ENCODE measurements around the gene NTN4. TPM values are rescaled to one million over a fixed set of nuclear protein-coding genes. Genes with fewer than 3 reads are reported as not detected.

Gene NTN4
- total and polyA plus RNA-seq, 4 donors = 3.2 to 30.5 (median 15.0) TPM

- Histone ChIP-seq H3K36me3 (ENCODE audit: control insufficient read depth in 4 of 4, insufficient read depth in 3 of 4, low read depth in 1 of 4, low read length in 3 of 4) (no peaks in the 10 kb centered on the region), H3K9me3 (ENCODE audit: control insufficient read depth in 4 of 4, low read length in 3 of 4) (no peaks in the 10 kb centered on the region), H3K9ac (ENCODE audit: low read depth in 1 of 2, low read length in 2 of 2) (no peak overlapping the region), H3K27me3 (ENCODE audit: control insufficient read depth in 4 of 4, insufficient read depth in 4 of 4, low read length in 3 of 4) (no peaks in the 10 kb centered on the region), H3K4me3 (ENCODE audit: low read depth in 1 of 3, low read length in 3 of 3) (no peak overlapping the region), H3K27ac (ENCODE audit: low read depth in 1 of 2, low read length in 2 of 2) (no peak overlapping the region), H3K4me1 (ENCODE audit: control insufficient read depth in 4 of 4, insufficient read depth in 4 of 4, low read length in 3 of 4) (peaks cover 0 to 6% (median 0%) of the 10 kb centered on the region in 4 donors)
- no peak for TF ChIP-seq REST (IDR thresholded peaks at IDR 0.05)
- TF ChIP-seq, protein P1, sequence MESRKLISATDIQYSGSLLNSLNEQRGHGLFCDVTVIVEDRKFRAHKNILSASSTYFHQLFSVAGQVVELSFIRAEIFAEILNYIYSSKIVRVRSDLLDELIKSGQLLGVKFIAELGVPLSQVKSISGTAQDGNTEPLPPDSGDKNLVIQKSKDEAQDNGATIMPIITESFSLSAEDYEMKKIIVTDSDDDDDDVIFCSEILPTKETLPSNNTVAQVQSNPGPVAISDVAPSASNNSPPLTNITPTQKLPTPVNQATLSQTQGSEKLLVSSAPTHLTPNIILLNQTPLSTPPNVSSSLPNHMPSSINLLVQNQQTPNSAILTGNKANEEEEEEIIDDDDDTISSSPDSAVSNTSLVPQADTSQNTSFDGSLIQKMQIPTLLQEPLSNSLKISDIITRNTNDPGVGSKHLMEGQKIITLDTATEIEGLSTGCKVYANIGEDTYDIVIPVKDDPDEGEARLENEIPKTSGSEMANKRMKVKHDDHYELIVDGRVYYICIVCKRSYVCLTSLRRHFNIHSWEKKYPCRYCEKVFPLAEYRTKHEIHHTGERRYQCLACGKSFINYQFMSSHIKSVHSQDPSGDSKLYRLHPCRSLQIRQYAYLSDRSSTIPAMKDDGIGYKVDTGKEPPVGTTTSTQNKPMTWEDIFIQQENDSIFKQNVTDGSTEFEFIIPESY (IDR thresholded peaks at IDR 0.05) = no peak
- TF ChIP-seq RAD21 (IDR thresholded peaks at IDR 0.05) = no peak
- no peak for TF ChIP-seq RXRA (IDR thresholded peaks at IDR 0.05)
- TF ChIP-seq HNF4G (IDR thresholded peaks at IDR 0.05) = no peak
- no peak for TF ChIP-seq GABPA (IDR thresholded peaks at IDR 0.05 in 1 of 2, conservative IDR thresholded peaks at IDR 0.05 in 1 of 2)
- TF ChIP-seq YY1 (IDR thresholded peaks at IDR 0.05) = no peak
- no peak for TF ChIP-seq EGR1 (IDR thresholded peaks at IDR 0.05; ENCODE audit: low read depth in 2 of 2)
- DNase-seq (ENCODE audit: low spot score) = no peak
- WGBS = 99% methylated on average over 3 of the region's 3 CpGs
These were observed 31.5 kb downstream of the NTN4 start for GRCh38 chr12:95759039-95759438.

- no peaks in the 10 kb centered on the region for H3K4me1 ChIP-seq (ENCODE audit: control insufficient read depth in 4 of 4, insufficient read depth in 4 of 4, low read length in 3 of 4)
- DNase-seq (ENCODE audit: low spot score) = no peak
- no peak overlapping the region for H3K4me3 ChIP-seq (ENCODE audit: low read depth in 1 of 3, low read length in 3 of 3)
- no peaks in the 10 kb centered on the region for H3K36me3 ChIP-seq (ENCODE audit: control insufficient read depth in 4 of 4, insufficient read depth in 3 of 4, low read depth in 1 of 4, low read length in 3 of 4)
- TF ChIP-seq RAD21 (IDR thresholded peaks at IDR 0.05) (no peak), TAF1 (conservative IDR thresholded peaks at IDR 0.05) (no peak), GABPA (IDR thresholded peaks at IDR 0.05 in 1 of 2, conservative IDR thresholded peaks at IDR 0.05 in 1 of 2) (no peak), HNF4G (IDR thresholded peaks at IDR 0.05) (no peak), CTCF (IDR thresholded peaks at IDR 0.05; ENCODE audit: low read depth, low read length, missing input control) (no peak), YY1 (IDR thresholded peaks at IDR 0.05) (no peak), FOXA2 (IDR thresholded peaks at IDR 0.05) (no peak)
- TF ChIP-seq, protein P2, sequence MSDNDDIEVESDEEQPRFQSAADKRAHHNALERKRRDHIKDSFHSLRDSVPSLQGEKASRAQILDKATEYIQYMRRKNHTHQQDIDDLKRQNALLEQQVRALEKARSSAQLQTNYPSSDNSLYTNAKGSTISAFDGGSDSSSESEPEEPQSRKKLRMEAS (IDR thresholded peaks at IDR 0.05) = no peak
- TF ChIP-seq, protein P3, sequence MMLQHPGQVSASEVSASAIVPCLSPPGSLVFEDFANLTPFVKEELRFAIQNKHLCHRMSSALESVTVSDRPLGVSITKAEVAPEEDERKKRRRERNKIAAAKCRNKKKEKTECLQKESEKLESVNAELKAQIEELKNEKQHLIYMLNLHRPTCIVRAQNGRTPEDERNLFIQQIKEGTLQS (IDR thresholded peaks at IDR 0.05) = no peak
- H3K9ac ChIP-seq (ENCODE audit: low read depth in 1 of 2, low read length in 2 of 2) = no peak overlapping the region
- no peak overlapping the region for H3K27ac ChIP-seq (ENCODE audit: low read depth in 1 of 2, low read length in 2 of 2)
- 83% methylated on average over 5 of the region's 5 CpGs for WGBS
- H3K9me3 ChIP-seq (ENCODE audit: control insufficient read depth in 4 of 4, low read length in 3 of 4) = no peaks in the 10 kb centered on the region
- H3K27me3 ChIP-seq (ENCODE audit: control insufficient read depth in 4 of 4, insufficient read depth in 4 of 4, low read length in 3 of 4) = no peaks in the 10 kb centered on the region
These were observed 34.2 kb downstream of the NTN4 start for GRCh38 chr12:95756362-95756761.

All from liver (tissue), 9 donors.